ENCODE results near the gene ALLC. TPM values are rescaled to one million over a fixed set of nuclear protein-coding genes. Genes with fewer than 3 reads are reported as not detected.

ALLC gene
- total and polyA plus RNA-seq, 10 of the 15 experiments (the other 5 are each of a cell fraction or from before 2014, with no cell fraction given) = 0.05 TPM; not detected in 9

- TF ChIP-seq GABPA (IDR thresholded peaks at IDR 0.05; ENCODE audit: low read depth) = no peak
- H3K27ac ChIP-seq (ENCODE audit: control insufficient read depth, insufficient read depth) = no peak overlapping the region
- RAD21 ChIA-PET (ENCODE audit: unreplicated experiment) = interaction anchor here (1.0 to 2.1 kb wide), 3 partner anchors 13 to 53 kb away, joined by 4 to 5 read pairs (median 5); partner anchors contain the start of gene RNASEH1
- no peak overlapping the region for H3K4me2 ChIP-seq (ENCODE audit: control insufficient read depth, insufficient read depth)
- H3K27me3 ChIP-seq (replicated peaks in 1 of 2; ENCODE audit: control insufficient read depth in 2 of 2, insufficient read depth in 2 of 2, low read length in 1 of 2) = no peaks in the 10 kb centered on the region
- no peak for ATAC-seq
- CTCF ChIA-PET = no interaction called here
- no peak overlapping the region for H3K4me3 ChIP-seq
- H3K9ac ChIP-seq (ENCODE audit: control insufficient read depth, insufficient read depth, low read length) = no peak overlapping the region
- FAIRE-seq = no peak
- in situ Hi-C loops (cut with MboI) = no loop called here
- peaks cover 10% of the 10 kb centered on the region for H3K4me1 ChIP-seq (ENCODE audit: control insufficient read depth, insufficient read depth, low read length)
- no peak for DNase-seq (ENCODE audit: low read depth, low spot score)
- 91% methylated on average over 19 of the region's 23 CpGs for WGBS (ENCODE audit: insufficient coverage, insufficient replicate concordance, low lambda C conversion rate, missing lambda C conversion rate)
- no peak overlapping the region for H2AFZ ChIP-seq (ENCODE audit: control insufficient read depth, low read depth, low read length)
- no peaks in the 10 kb centered on the region; the same call in 2 of the 3 replicates for H3K9me3 ChIP-seq (replicated peaks; ENCODE audit: control insufficient read depth, insufficient read depth, low read length)
- H3K79me2 ChIP-seq (ENCODE audit: control insufficient read depth, insufficient read depth, low read length) = no peaks in the 10 kb centered on the region
- POLR2A ChIA-PET = interaction anchor here (0.5 to 2.6 kb wide), 2 partner anchors 13 to 24 kb away, joined by 3 to 12 read pairs; no protein-coding TSS in a partner anchor
- no peaks in the 10 kb centered on the region for H3K36me3 ChIP-seq (ENCODE audit: control insufficient read depth in 2 of 2, insufficient read depth in 2 of 2, low read length in 1 of 2)
- BruUV-seq (replicated peaks) = no TSS peak
- no peaks in the 10 kb centered on the region for H4K20me1 ChIP-seq (ENCODE audit: control insufficient read depth, insufficient read depth)
- intact Hi-C loops (cut with micrococcal nuclease; ENCODE audit: unreplicated experiment) = no loop called here
- SMC1A ChIA-PET (ENCODE audit: uncharacterized antibody, unreplicated experiment) = interaction anchor here (0.9 to 3.8 kb wide), 2 partner anchors 13 to 37 kb away, joined by 3 to 27 read pairs; no protein-coding TSS in a partner anchor
Measured at GRCh38 chr2:3610881-3611505, 47.0 kb upstream of the ALLC start.

GRCh38 chr2:3611589-3611988, 46.4 kb upstream of the ALLC start:
- 80% methylated on average over 11 of the region's 11 CpGs for WGBS (ENCODE audit: insufficient coverage, insufficient replicate concordance, low lambda C conversion rate, missing lambda C conversion rate)
- no peaks in the 10 kb centered on the region for H3K79me2 ChIP-seq (ENCODE audit: control insufficient read depth, insufficient read depth, low read length)
- ATAC-seq (no peak), FAIRE-seq (no peak), DNase-seq (ENCODE audit: low read depth, low spot score) (no peak)
- H3K4me2 ChIP-seq (ENCODE audit: control insufficient read depth, insufficient read depth) = no peak overlapping the region
- no peaks in the 10 kb centered on the region for H3K36me3 ChIP-seq (ENCODE audit: control insufficient read depth in 2 of 2, insufficient read depth in 2 of 2, low read length in 1 of 2)
- SMC1A ChIA-PET (ENCODE audit: uncharacterized antibody, unreplicated experiment) = no interaction called here
- H3K27me3 ChIP-seq (replicated peaks in 1 of 2; ENCODE audit: control insufficient read depth in 2 of 2, insufficient read depth in 2 of 2, low read length in 1 of 2) = no peaks in the 10 kb centered on the region
- H3K9ac ChIP-seq (ENCODE audit: control insufficient read depth, insufficient read depth, low read length) = no peak overlapping the region
- POLR2A ChIA-PET = no interaction called here
- BruUV-seq (replicated peaks) = no TSS peak
- in situ Hi-C loops (cut with MboI) (no loop called here), intact Hi-C loops (cut with micrococcal nuclease; ENCODE audit: unreplicated experiment) (no loop called here)
- no peaks in the 10 kb centered on the region; the same call in 2 of the 3 replicates for H3K9me3 ChIP-seq (replicated peaks; ENCODE audit: control insufficient read depth, insufficient read depth, low read length)
- no peak overlapping the region for H3K4me3 ChIP-seq
- no peak overlapping the region for H2AFZ ChIP-seq (ENCODE audit: control insufficient read depth, low read depth, low read length)
- CTCF ChIA-PET = no interaction called here
- H3K27ac ChIP-seq (ENCODE audit: control insufficient read depth, insufficient read depth) = no peak overlapping the region
- RAD21 ChIA-PET (ENCODE audit: unreplicated experiment) = no interaction called here
- peaks cover 10% of the 10 kb centered on the region for H3K4me1 ChIP-seq (ENCODE audit: control insufficient read depth, insufficient read depth, low read length)
- H4K20me1 ChIP-seq (ENCODE audit: control insufficient read depth, insufficient read depth) = no peaks in the 10 kb centered on the region
- TF ChIP-seq NKRF (conservative IDR thresholded peaks at IDR 0.05) (no peak), YY1 (IDR thresholded peaks at IDR 0.05; ENCODE audit: low read depth, low read length) (no peak), HDAC2 (IDR thresholded peaks at IDR 0.05) (no peak), EED (IDR thresholded peaks at IDR 0.05; ENCODE audit: low read depth) (no peak), TBL1XR1 (IDR thresholded peaks at IDR 0.05; ENCODE audit: low read depth, low read length) (no peak), ATF2 (IDR thresholded peaks at IDR 0.05; ENCODE audit: low read length) (no peak)
- TF ChIP-seq, protein P1, sequence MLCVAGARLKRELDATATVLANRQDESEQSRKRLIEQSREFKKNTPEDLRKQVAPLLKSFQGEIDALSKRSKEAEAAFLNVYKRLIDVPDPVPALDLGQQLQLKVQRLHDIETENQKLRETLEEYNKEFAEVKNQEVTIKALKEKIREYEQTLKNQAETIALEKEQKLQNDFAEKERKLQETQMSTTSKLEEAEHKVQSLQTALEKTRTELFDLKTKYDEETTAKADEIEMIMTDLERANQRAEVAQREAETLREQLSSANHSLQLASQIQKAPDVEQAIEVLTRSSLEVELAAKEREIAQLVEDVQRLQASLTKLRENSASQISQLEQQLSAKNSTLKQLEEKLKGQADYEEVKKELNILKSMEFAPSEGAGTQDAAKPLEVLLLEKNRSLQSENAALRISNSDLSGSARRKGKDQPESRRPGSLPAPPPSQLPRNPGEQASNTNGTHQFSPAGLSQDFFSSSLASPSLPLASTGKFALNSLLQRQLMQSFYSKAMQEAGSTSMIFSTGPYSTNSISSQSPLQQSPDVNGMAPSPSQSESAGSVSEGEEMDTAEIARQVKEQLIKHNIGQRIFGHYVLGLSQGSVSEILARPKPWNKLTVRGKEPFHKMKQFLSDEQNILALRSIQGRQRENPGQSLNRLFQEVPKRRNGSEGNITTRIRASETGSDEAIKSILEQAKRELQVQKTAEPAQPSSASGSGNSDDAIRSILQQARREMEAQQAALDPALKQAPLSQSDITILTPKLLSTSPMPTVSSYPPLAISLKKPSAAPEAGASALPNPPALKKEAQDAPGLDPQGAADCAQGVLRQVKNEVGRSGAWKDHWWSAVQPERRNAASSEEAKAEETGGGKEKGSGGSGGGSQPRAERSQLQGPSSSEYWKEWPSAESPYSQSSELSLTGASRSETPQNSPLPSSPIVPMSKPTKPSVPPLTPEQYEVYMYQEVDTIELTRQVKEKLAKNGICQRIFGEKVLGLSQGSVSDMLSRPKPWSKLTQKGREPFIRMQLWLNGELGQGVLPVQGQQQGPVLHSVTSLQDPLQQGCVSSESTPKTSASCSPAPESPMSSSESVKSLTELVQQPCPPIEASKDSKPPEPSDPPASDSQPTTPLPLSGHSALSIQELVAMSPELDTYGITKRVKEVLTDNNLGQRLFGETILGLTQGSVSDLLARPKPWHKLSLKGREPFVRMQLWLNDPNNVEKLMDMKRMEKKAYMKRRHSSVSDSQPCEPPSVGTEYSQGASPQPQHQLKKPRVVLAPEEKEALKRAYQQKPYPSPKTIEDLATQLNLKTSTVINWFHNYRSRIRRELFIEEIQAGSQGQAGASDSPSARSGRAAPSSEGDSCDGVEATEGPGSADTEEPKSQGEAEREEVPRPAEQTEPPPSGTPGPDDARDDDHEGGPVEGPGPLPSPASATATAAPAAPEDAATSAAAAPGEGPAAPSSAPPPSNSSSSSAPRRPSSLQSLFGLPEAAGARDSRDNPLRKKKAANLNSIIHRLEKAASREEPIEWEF (IDR thresholded peaks at IDR 0.05; ENCODE audit: insufficient replicate concordance, low read depth, low read length) = no peak

All from GM12878 (cell line).